Measurements from ENCODE around the gene SLC34A3. TPM values are rescaled to one million over a fixed set of nuclear protein-coding genes. Genes with fewer than 3 reads are reported as not detected.
A peak's percentile ranks its signal among the peaks of the same experiment; 100 is the strongest.

Gene SLC34A3
- total and polyA plus RNA-seq, 2 donors (not counting 1 experiment from before 2014, with no cell fraction given), result not detected

GRCh38 chr9:137201205-137201868, 29.4 kb upstream of the SLC34A3 start:
- 21% methylated on average over 20 of the region's 23 CpGs for WGBS (ENCODE audit: insufficient coverage)
- Histone ChIP-seq H3K27me3 (replicated peaks in 1 of 4; ENCODE audit: control extremely low read depth in 1 of 4, control insufficient read depth in 3 of 4, insufficient read depth in 4 of 4, low read length in 3 of 4) (peaks cover 0 to 6% (median 0%) of the 10 kb centered on the region in 4 experiments), H3K9me3 (ENCODE audit: control extremely low read depth in 1 of 3, control insufficient read depth in 2 of 3, insufficient read depth in 1 of 3, low read length in 2 of 3) (no peaks in the 10 kb centered on the region), H3K79me2 (ENCODE audit: control insufficient read depth, insufficient read depth, low read length) (peaks cover 80% of the 10 kb centered on the region), H3K9ac (ENCODE audit: low read length) (peak overlapping the region; percentile 81), H3K4me1 (ENCODE audit: control insufficient read depth in 2 of 2, insufficient read depth in 2 of 2, low read length in 2 of 2) (peaks cover 37 to 48% of the 10 kb centered on the region in 2 donors), H3K4me3 (ENCODE audit: control extremely low read depth in 1 of 5, extremely low read depth in 1 of 5, insufficient read depth in 1 of 5, low read depth in 2 of 5, low read length in 4 of 5) (peak overlapping the region; percentile 12 to 80 (median 75)), H3K27ac (ENCODE audit: low read length in 2 of 2) (peak overlapping the region; percentile 78 to 89), H3K36me3 (replicated peaks in 1 of 2; ENCODE audit: control extremely low read depth in 1 of 2, control insufficient read depth in 1 of 2, extremely low read depth in 1 of 2, insufficient read depth in 2 of 2, low read length in 1 of 2) (peaks cover 0 to 5% of the 10 kb centered on the region in 2 experiments), H4K20me1 (ENCODE audit: control insufficient read depth, insufficient read depth, low read length, poor library complexity, severe bottlenecking) (peaks cover 52% of the 10 kb centered on the region), H3K4me2 (replicated peaks; ENCODE audit: low read depth, low read length, poor library complexity, severe bottlenecking) (peak overlapping the region; percentile 96), H2AFZ (ENCODE audit: insufficient read depth, low read depth, low read length, poor library complexity, severe bottlenecking) (peak overlapping the region; percentile 85)
- H3K27me3 Mint-ChIP-seq, result no peaks in the 10 kb centered on the region
- H3K4me1 Mint-ChIP-seq, result peaks cover 35% of the 10 kb centered on the region
- H3K27ac Mint-ChIP-seq, result peak overlapping the region; percentile 90
- ATAC-seq (ENCODE audit: low read depth) (no peak), DNase-seq (no peak)
- CTCF ChIA-PET, result interaction anchor here (0.9 to 3.3 kb wide), 5 partner anchors 12 to 394 kb away, joined by 3 to 13 read pairs (median 5); partner anchors contain the start of genes ANAPC2 and SSNA1
- intact Hi-C loops (cut with micrococcal nuclease), result loop anchor here (2.0 to 10.0 kb wide), 2 partner anchors 73 to 317 kb away; partner anchors contain the start of gene TRAF2
- H3K4me3 Mint-ChIP-seq, result peak overlapping the region; percentile 88
- no peak for TF ChIP-seq CTCF (IDR thresholded peaks at IDR 0.05)
- no peaks in the 10 kb centered on the region for H3K9me3 Mint-ChIP-seq (ENCODE audit: insufficient read depth)
- POLR2A ChIA-PET, result interaction anchor here (0.6 to 2.0 kb wide), 7 partner anchors 12 to 72 kb away, joined by 3 to 15 read pairs (median 6); partner anchors contain the start of gene TUBB4B

GRCh38 chr9:137202966-137203365, 27.7 kb upstream of the SLC34A3 start:
- POLR2A ChIA-PET, result interaction anchor here (0.7 kb wide), 3 partner anchors 275 to 327 kb away, joined by 3 to 6 read pairs (median 3); no protein-coding TSS in a partner anchor
- Histone ChIP-seq H3K36me3 (replicated peaks in 1 of 2; ENCODE audit: control extremely low read depth in 1 of 2, control insufficient read depth in 1 of 2, extremely low read depth in 1 of 2, insufficient read depth in 2 of 2, low read length in 1 of 2) (peaks cover 0 to 5% of the 10 kb centered on the region in 2 experiments), H3K79me2 (ENCODE audit: control insufficient read depth, insufficient read depth, low read length) (peaks cover 79% of the 10 kb centered on the region), H3K27me3 (replicated peaks in 1 of 4; ENCODE audit: control extremely low read depth in 1 of 4, control insufficient read depth in 3 of 4, insufficient read depth in 4 of 4, low read length in 3 of 4) (peaks cover 0 to 6% (median 0%) of the 10 kb centered on the region in 4 experiments), H4K20me1 (ENCODE audit: control insufficient read depth, insufficient read depth, low read length, poor library complexity, severe bottlenecking) (peaks cover 56% of the 10 kb centered on the region), H3K27ac (ENCODE audit: low read length in 2 of 2) (no peak overlapping the region), H3K9me3 (ENCODE audit: control extremely low read depth in 1 of 3, control insufficient read depth in 2 of 3, insufficient read depth in 1 of 3, low read length in 2 of 3) (no peaks in the 10 kb centered on the region), H3K4me3 (ENCODE audit: control extremely low read depth in 1 of 5, extremely low read depth in 1 of 5, insufficient read depth in 1 of 5, low read depth in 2 of 5, low read length in 4 of 5) (no peak overlapping the region), H3K4me1 (ENCODE audit: control insufficient read depth in 2 of 2, insufficient read depth in 2 of 2, low read length in 2 of 2) (peaks cover 45 to 58% of the 10 kb centered on the region in 2 donors), H3K4me2 (replicated peaks; ENCODE audit: low read depth, low read length, poor library complexity, severe bottlenecking) (no peak overlapping the region), H3K9ac (ENCODE audit: low read length) (no peak overlapping the region), H2AFZ (ENCODE audit: insufficient read depth, low read depth, low read length, poor library complexity, severe bottlenecking) (no peak overlapping the region)
- WGBS (ENCODE audit: insufficient coverage), result 88% methylated on average over 8 of the region's 8 CpGs
- DNase-seq (no peak), ATAC-seq (ENCODE audit: low read depth) (no peak)
- intact Hi-C loops (cut with micrococcal nuclease), result loop anchor here (10.0 kb wide), 1 partner anchor 318 kb away; the partner anchor contains the start of gene TRAF2
- CTCF ChIA-PET, result interaction anchor here (0.7 to 3.3 kb wide), 4 partner anchors 14 to 34 kb away, joined by 3 to 13 read pairs (median 8); partner anchors contain the start of genes ANAPC2 and SSNA1
- Mint-ChIP-seq H3K9me3 (ENCODE audit: insufficient read depth) (no peaks in the 10 kb centered on the region), H3K27me3 (no peaks in the 10 kb centered on the region), H3K27ac (no peak overlapping the region), H3K4me1 (peaks cover 48% of the 10 kb centered on the region), H3K4me3 (no peak overlapping the region)
- TF ChIP-seq EZH2 (IDR thresholded peaks at IDR 0.05; ENCODE audit: borderline replicate concordance, insufficient read depth, low read depth, low read length, poor library complexity, severe bottlenecking) (no peak), CTCF (IDR thresholded peaks at IDR 0.05) (no peak)

Data from B cell (primary cell).